HG03571 (cell line): ENCODE results near the gene HIPK1.
"Not testable (repeated sequence)": the region's sequence is repeated elsewhere in the genome, so short reads cannot be mapped to it uniquely, and the experiment has no call there.

ENCODE experiments used
- ATAC-seq: cut with Tn5 transposase; IDR thresholded peaks from one replicate; pipeline ENCODE4 v1.9.1; 2021; ENCODE audit not compliant: unreplicated experiment

The HIPK1 gene

GRCh38 chr1:113981962-113982931, 53.1 kb downstream of the HIPK1 start:
- no peak for ATAC-seq

DNA sequence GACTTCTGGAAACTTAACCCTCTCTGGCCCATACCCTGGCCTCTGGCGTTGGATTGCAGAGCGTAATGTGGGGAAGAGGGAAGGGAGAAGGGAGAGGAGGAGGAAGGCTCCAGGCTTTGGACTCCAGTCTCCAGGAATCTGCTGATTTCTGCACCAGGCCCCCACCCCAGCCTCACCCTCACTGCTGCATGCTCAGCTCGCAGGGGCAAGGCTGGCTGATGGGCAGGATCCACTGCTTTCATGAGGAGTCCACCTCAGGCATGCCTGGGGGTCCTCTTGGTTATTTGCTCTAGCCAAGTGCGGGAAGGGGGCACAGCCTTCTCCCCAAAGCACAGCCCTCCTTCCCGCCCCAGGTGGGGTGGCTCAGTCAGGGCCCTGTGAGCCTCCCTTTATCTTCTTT, 53.8 kb downstream of the HIPK1 start:
- no peak for ATAC-seq

DNA sequence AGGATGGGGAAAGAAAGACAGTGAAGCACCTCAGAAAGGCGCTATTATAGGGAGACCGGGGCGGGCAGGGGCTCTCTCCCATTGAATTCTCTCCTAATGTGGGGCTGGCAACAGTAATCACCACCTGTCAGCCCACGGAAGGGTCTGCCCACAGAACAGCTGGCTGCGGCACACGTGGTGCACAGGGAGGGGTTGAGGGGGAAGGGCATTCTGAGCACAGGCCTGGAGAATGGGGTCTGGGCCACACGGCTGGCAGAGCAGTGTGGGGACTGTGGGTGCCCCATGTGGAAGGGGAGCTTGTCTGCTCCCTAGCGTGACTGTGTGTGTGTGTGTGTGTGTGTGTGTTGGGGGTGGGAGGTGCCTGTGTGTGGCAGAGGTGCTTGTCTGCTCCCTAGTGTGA, 54.3 kb downstream of the HIPK1 start:
- ATAC-seq, result no peak

DNA sequence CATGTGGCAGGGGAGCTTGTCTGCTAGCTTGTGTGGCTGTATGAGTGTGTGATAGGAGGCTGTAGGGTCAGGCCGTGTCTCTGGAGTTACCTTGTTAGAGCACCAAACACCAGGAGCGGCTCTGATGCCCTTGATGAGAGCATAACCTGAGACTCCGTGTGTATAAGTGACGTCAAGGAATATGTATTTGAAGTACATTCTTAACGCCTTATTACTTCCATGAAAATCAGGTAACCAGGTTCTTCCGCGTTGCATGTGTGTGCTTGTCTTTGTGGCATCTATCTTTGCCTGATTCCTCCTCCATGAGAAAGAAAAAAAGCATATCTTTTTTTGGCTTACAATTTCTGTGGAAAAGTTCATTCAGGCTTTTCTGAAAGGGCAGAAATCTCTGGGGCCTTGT, 54.7 kb downstream of the HIPK1 start:
- ATAC-seq, result no peak

DNA sequence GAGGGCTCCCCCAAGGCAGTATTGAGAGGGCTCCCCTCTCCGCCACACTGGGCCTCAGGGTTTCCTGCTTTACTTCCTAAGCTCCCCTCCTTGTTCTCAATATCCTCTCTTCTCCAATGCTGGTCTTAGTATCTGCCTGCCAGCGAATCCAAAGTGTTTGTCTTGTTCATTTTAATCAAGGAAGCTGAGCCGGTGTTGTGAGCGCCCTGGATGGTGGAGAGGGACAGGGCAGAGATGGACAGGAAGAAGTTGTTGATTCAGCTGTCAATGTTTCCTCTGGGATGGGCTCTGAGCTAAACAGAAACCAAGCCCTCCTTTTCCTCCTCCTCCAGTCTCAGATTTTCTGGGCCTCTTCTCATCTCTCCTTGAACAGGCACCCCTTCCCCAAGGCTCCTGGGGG, 55.6 kb downstream of the HIPK1 start:
- ATAC-seq, result no peak

- no peak for ATAC-seq
These were observed 57.7 kb downstream of the HIPK1 start for GRCh38 chr1:113986802-113987201.

GRCh38 chr1:113987259-113987658, 58.1 kb downstream of the HIPK1 start:
- no peak for ATAC-seq

DNA sequence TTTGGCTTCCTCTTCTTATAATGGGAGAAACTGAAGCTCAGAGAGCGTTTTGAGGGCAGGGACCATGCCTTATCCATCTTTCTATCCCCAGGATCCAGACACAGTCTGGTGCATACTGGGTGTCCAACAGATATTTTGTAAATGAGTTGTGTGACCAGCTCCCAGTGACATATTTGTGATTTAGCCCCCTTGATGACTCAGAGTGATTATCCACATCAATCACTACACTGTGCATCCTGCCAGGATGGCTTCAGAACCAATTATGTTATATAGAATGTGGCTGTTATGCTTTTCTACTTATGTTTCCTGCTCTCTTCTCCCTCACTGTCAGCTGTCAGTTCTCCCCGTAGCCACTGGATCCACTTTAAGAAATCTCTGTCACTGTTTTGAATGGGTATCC, 61.4 kb downstream of the HIPK1 start:
- no peak for ATAC-seq

GRCh38 chr1:113990961-113991360, 61.8 kb downstream of the HIPK1 start:
- ATAC-seq, result no peak

GRCh38 chr1:113991467-113991997, 62.4 kb downstream of the HIPK1 start:
- no peak for ATAC-seq

DNA sequence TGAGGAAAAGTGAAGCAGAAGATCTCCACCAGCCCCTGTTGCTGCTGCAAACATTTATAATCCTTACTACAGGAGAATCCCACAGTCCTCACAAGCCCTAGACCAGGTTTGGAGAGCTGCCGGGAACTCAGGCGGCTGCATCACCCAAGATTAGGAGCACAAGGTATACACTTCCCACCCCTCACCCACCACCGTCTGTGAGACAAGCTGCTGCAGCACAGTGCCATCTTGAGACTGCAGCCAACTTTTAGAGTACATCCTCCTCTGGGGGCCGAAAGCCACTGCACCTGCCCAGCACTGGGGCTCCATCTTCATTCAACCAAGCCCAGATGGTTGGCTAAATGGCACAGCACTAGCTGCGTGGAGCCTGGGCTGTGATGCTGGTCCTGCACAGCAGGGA, 63.9 kb downstream of the HIPK1 start:
- ATAC-seq, result no peak

DNA sequence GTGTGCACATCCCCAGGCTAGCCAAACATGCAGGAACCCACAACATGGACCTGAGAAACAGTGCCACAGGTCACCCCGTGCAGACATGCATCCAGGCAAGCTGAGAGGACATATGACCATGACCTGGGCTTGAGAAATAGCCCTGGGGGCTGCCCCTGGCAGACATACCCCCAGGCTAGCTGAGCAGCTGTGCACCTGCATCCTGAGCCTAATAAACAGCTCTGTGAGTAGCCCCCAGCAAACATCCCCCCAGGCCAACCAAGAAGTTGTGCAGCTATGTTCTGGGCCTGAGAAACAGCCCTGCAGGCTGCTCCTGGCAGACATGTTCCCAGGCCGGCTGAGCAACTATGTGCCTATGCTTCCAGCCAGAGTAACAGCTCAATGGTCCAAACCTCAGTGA, 64.6 kb downstream of the HIPK1 start:
- no peak for ATAC-seq

DNA sequence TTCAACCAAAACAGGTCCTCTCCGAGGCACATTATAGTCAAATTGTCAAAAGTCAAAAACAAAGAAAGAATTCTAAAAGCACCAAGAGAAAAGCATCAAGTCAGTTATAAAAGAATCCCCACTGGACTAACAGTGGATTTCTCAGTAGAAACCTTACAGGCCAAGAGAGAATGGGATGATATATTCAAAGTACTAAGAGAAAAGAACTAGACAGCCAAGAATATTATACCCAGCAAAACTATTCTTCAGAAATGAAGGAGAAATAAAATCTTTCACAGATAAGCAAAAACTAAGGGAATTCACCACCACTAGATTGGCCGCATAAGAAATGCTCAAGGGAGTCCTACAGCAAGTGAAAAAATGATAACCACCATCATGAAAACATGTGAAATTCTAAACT, 66.3 kb downstream of the HIPK1 start:
- no peak for ATAC-seq

DNA sequence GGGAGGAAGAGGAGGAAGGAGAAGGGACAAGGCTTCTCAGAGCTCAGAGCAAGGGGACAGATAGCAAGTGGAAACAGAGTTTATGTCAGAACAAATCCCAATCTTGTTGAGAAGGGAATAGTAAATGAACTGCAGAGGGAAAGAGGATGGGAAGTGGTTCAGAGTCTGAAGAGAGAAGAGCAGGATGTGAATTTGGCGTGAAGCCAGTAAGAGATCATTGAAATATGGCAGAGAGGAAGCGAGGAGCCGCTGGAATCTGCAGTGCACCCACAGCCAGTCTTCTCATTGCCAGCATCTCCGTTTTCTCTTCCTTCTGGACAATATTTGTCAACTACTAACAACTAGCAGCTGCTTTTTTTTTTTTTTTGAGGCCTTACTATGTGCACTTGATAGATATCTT, 69.2 kb downstream of the HIPK1 start:
- ATAC-seq, result no peak

- ATAC-seq, result no peak
These were observed 70.1 kb downstream of the HIPK1 start for GRCh38 chr1:113999233-113999632.

GRCh38 chr1:113999799-114000198, 70.7 kb downstream of the HIPK1 start:
- no peak for ATAC-seq

DNA sequence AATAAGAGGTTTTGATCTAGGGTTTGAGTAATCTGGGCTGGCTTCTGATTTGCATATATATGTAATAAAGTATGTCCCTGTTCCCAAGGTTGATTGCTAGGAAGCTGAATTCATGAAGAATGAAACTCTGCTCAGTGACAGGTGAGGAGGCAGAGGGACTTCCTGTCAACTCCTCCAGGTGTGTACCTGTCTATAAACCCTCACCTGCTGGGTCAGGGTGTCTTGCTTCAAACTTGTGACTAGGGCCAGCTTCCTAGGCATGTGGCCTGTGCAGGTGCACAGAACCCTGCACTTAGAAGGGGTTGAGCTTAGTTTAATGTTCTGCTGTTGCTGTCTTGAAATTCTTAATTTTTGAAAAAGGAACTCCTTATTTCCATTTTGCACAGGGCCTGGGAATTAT, 71.3 kb downstream of the HIPK1 start:
- no peak for ATAC-seq

- no peak for ATAC-seq
These were observed 73.5 kb downstream of the HIPK1 start for GRCh38 chr1:114002492-114003239.

- no peak for ATAC-seq
These were observed 74.3 kb downstream of the HIPK1 start for GRCh38 chr1:114003431-114003830.

DNA sequence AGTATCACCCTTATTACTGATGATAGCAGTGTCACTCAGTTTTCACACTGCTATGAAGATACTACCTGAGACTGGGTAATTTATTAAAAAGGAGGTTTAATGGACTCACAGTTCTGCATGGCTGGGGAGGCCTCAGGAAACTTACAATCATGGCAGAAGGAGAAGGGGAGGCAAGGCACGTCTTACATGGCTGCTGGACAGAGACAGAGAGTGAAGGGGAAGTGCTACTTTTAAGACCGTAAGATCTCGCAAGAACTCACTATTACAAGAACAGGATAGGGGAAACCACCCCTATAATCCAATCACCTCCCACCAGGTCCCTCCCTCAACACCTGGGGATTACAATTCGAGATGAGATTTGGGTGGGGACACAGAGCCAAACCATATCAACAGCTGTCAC, 77.7 kb downstream of the HIPK1 start:
- not testable (repeated sequence) for ATAC-seq

DNA sequence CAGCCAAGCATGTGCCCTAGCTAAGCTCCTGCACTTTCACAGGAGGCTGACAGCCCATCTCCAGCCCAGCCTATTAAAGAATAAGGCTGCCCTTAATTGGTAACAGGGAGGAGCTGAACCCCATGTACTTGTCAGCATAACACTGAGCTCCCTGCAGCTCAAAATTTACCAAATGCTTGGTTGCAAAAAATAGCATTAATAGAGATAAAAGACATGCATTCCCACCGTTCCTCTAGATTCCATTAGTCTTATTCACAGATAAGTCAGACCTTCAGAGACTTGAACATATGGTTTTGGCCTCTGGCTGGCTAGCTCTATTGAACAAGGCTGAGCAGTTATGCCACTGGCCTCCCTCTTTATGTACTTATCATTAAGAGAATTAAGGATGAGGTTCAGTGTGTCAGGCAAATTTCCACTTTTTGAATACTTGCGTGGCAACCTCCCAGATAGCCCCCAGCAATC, 79.4 kb downstream of the HIPK1 start:
- no peak for ATAC-seq

DNA sequence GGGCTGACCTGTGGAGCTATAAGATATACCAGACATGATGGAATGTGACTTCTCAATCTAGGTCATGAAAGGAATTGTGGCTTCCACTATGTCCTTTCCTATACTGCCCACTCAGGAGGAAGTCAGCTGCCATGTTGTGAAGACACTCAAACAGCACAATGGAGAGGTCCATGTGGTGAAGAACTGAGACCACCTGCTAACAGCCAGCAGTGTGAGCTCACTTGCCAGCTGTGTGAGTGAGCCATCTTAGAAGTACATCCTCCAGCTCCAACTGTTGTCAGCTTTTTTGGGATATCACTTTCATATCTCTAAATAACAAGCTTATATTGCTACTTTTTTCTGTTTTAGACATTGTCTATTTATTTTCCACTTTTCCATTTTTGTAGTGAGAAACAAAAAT, 79.9 kb downstream of the HIPK1 start:
- ATAC-seq, result no peak
